Left lung (tissue), 10 donors: ENCODE results near the gene ATXN1. TPM values are rescaled to one million over a fixed set of nuclear protein-coding genes. Genes with fewer than 3 reads are reported as not detected.

Source experiments
- ATAC-seq: fragments of 200-7000 bp; cut with Tn5 transposase; one replicate; pipeline ENCODE4 v1.9.1; 2020; ENCODE audit warnings: moderate library complexity
- DNase-seq, 4 donors: peaks; one replicate each; pipeline ENCODE4 v3.0.0-alpha.2; 2013 to 2020
- H3K27ac ChIP-seq, 2 donors: fragments of 200-600 bp; sonication (generic) in 1 of 2; one replicate each; pipeline versions ENCODE4 v1.5.0 to v1.8.0; 2020 to 2021
- H3K27me3 ChIP-seq, 2 donors: fragments of 200-600 bp; sonication (generic) in 1 of 2; one replicate each; pipeline versions ENCODE4 v1.5.0 to v1.8.0; 2020 to 2021
- H3K36me3 ChIP-seq, 2 donors: fragments of 200-600 bp; sonication (generic) in 1 of 2; one replicate each; pipeline versions ENCODE4 v1.5.0 to v1.8.0; 2020 to 2021
- H3K4me1 ChIP-seq, 2 donors: fragments of 200-600 bp; one replicate each; pipeline ENCODE4 v1.8.0; 2021
- H3K4me3 ChIP-seq, 2 donors: fragments of 200-600 bp; sonication (generic) in 1 of 2; one replicate each; pipeline versions ENCODE4 v1.5.0 to v1.8.0; 2020 to 2021; ENCODE audit warnings: mild to moderate bottlenecking in 1 of 2
- H3K9me3 ChIP-seq, 2 donors: fragments of 200-600 bp; sonication (generic) in 1 of 2; one replicate each; pipeline versions ENCODE4 v1.5.0 to v1.8.0; 2020 to 2021
- CTCF ChIP-seq, 2 donors: fragments of 200-600 bp; sonication (generic) in 1 of 2; IDR thresholded peaks; one replicate each; pipeline versions ENCODE4 v1.5.0 to v1.8.0; 2021; ENCODE audit warnings: antibody characterized with exemption in 2 of 2
- intact Hi-C, 2 donors: fragments of 100-400 bp; cut with DNase I; formaldehyde crosslinking; loops; one replicate each; pipeline versions ENCODE4 v1.11.2 to v1.14.2; 2022
- polyA plus RNA-seq, 6 donors: library from polyadenylated mRNA; unstranded; fragments of 120-200 nt; gene quantifications; one replicate each; pipeline ENCODE4 v1.2.1, GENCODE V29; 2013; ENCODE audit not compliant: insufficient read length in 6 of 6
- total RNA-seq, 2 donors: library from RNA; stranded (reverse); fragmentation: NEBNext Ultra II Directional; extraction: Animal tissue kit (Norgen Biotek cat#: 25700); gene quantifications; one replicate each; pipeline ENCODE4 v1.2.1, GENCODE V29; 2021
- donor health status: DM: no; HTN: yes; CAD: no.
- donor health status: DM: no; HTN: no; CAD: no.

ATXN1 gene
- total and polyA plus RNA-seq, 8 donors = 23.3 to 67.4 (median 27.3) TPM

- no peak for ATAC-seq
- intact Hi-C loops = loop anchor here in 1 of 2 donors (5.0 kb wide), 1 partner anchor 250 kb away; the partner anchor contains the start of gene ATXN1
- Histone ChIP-seq H3K36me3 (no peaks in the 10 kb centered on the region), H3K27ac (no peak overlapping the region), H3K27me3 (no peaks in the 10 kb centered on the region), H3K9me3 (no peaks in the 10 kb centered on the region), H3K4me1 (peaks cover 3 to 42% of the 10 kb centered on the region in 2 donors), H3K4me3 (no peak overlapping the region)
- DNase-seq = no peak
- no peak for TF ChIP-seq CTCF (IDR thresholded peaks at IDR 0.05)
These were observed 249.4 kb downstream of the ATXN1 start for GRCh38 chr6:16511723-16512489.

GRCh38 chr6:16511040-16511660 is 250.1 kb downstream of the ATXN1 start:
- Histone ChIP-seq H3K9me3 (no peaks in the 10 kb centered on the region), H3K4me3 (no peak overlapping the region), H3K36me3 (no peaks in the 10 kb centered on the region), H3K27ac (no peak overlapping the region), H3K4me1 (peaks cover 3 to 42% of the 10 kb centered on the region in 2 donors), H3K27me3 (no peaks in the 10 kb centered on the region)
- ATAC-seq (peak; percentile 88), DNase-seq (no peak)
- intact Hi-C loops = loop anchor here in 1 of 2 donors (5.0 kb wide), 1 partner anchor 251 kb away; the partner anchor contains the start of gene ATXN1
- TF ChIP-seq CTCF (IDR thresholded peaks at IDR 0.05) = peak; percentile 52 to 61

GRCh38 chr6:16510245-16510644 is 251.0 kb downstream of the ATXN1 start:
- no peak overlapping the region for H3K4me3 ChIP-seq
- H3K27me3 ChIP-seq = no peaks in the 10 kb centered on the region
- peaks cover 3 to 50% of the 10 kb centered on the region in 2 donors for H3K4me1 ChIP-seq
- intact Hi-C loops = loop anchor here in 1 of 2 donors (5.0 kb wide), 1 partner anchor 252 kb away; the partner anchor contains the start of gene ATXN1
- no peaks in the 10 kb centered on the region for H3K9me3 ChIP-seq
- no peak overlapping the region for H3K27ac ChIP-seq
- peak; percentile 22 for ATAC-seq
- no peak for DNase-seq
- TF ChIP-seq CTCF (IDR thresholded peaks at IDR 0.05) = no peak
- H3K36me3 ChIP-seq = no peaks in the 10 kb centered on the region

GRCh38 chr6:16508959-16509358 is 252.3 kb downstream of the ATXN1 start:
- Histone ChIP-seq H3K36me3 (no peaks in the 10 kb centered on the region), H3K27me3 (no peaks in the 10 kb centered on the region), H3K9me3 (no peaks in the 10 kb centered on the region), H3K27ac (no peak overlapping the region), H3K4me3 (no peak overlapping the region), H3K4me1 (peaks cover 6 to 57% of the 10 kb centered on the region in 2 donors)
- no peak for TF ChIP-seq CTCF (IDR thresholded peaks at IDR 0.05)
- intact Hi-C loops = loop anchor here in 1 of 2 donors (10.0 kb wide), 1 partner anchor 174 kb away; no protein-coding TSS in a partner anchor
- no peak for ATAC-seq
- DNase-seq = no peak
